ENCODE data around the gene EFCAB11. TPM values are rescaled to one million over a fixed set of nuclear protein-coding genes. Genes with fewer than 3 reads are reported as not detected.

Gene EFCAB11
- total and polyA plus RNA-seq, 2 donors (not counting 3 experiments of a cell fraction or from before 2014, with no cell fraction given), result 2.8 to 6.3 TPM

DNA sequence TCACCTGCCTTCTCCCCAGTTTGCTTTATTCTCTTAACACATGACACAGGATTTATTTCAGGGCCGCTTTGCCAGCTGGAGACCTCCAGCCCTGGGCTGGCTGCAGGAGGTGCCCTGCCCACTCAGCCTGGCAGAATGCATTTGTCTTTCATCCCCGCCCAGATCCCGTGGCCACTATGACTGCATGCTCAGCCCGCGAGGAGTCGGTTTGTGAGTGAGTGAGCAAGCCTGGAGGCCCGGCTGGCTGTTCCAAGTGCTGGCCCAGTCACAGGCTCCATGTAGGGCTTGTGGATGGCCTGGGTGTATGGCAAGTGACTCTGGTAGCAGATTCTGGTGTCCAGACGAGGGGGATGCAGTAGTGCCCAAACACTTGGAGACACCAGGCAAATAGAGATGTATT, 3.3 kb upstream of the EFCAB11 start:
- POLR2A ChIA-PET, result no interaction called here
- intact Hi-C loops (cut with micrococcal nuclease), result loop anchor here (5.0 kb wide), 2 partner anchors 105 to 185 kb away; partner anchors contain the start of gene KCNK13
- Histone ChIP-seq H3K4me3 (replicated peaks in 1 of 3; ENCODE audit: insufficient read depth in 1 of 3, low read depth in 1 of 3, low read length in 3 of 3) (no peak overlapping the region), H3K4me2 (ENCODE audit: insufficient read depth, low read length) (no peak overlapping the region), H3K9me3 (replicated peaks; ENCODE audit: control insufficient read depth, insufficient read depth, low read length) (no peaks in the 10 kb centered on the region), H3K79me2 (ENCODE audit: control insufficient read depth, insufficient read depth, low read length) (peaks cover 57% of the 10 kb centered on the region), H3K9ac (replicated peaks; ENCODE audit: extremely low read depth, insufficient read depth, low read length) (no peak overlapping the region), H4K20me1 (replicated peaks; ENCODE audit: control insufficient read depth, extremely low read depth, insufficient read depth, low read length) (no peaks in the 10 kb centered on the region), H3K9me1 (replicated peaks; ENCODE audit: control insufficient read depth, extremely low read depth, insufficient read depth, low read length) (no peaks in the 10 kb centered on the region), H3K36me3 (ENCODE audit: control insufficient read depth in 2 of 2, extremely low read depth in 1 of 2, insufficient read depth in 2 of 2, low read length in 2 of 2) (peaks cover 0 to 4% of the 10 kb centered on the region in 2 experiments), H2AFZ (ENCODE audit: low read depth, low read length) (no peak overlapping the region), H3K27ac (ENCODE audit: insufficient read depth, low read depth, low read length) (no peak overlapping the region), H3K27me3 (ENCODE audit: control insufficient read depth in 2 of 2, insufficient read depth in 2 of 2, low read length in 2 of 2) (no peaks in the 10 kb centered on the region), H3K4me1 (ENCODE audit: control insufficient read depth, extremely low read depth, insufficient read depth, low read length) (peaks cover 38% of the 10 kb centered on the region)
- DNase-seq (ENCODE audit: low read depth, low spot score), result no peak
- dilution Hi-C loops (cut with MboI; ENCODE audit: extremely low pct_ligation_motif_present, low sequenced_read_pairs), result no loop called here
- BruUV-seq (replicated peaks), result no TSS peak
- CTCF ChIA-PET, result interaction anchor here (1.5 to 8.6 kb wide), 3 partner anchors 14 to 278 kb away, joined by 6 to 93 read pairs (median 90); no protein-coding TSS in a partner anchor
- no peak for FAIRE-seq
- TF ChIP-seq, protein P1, sequence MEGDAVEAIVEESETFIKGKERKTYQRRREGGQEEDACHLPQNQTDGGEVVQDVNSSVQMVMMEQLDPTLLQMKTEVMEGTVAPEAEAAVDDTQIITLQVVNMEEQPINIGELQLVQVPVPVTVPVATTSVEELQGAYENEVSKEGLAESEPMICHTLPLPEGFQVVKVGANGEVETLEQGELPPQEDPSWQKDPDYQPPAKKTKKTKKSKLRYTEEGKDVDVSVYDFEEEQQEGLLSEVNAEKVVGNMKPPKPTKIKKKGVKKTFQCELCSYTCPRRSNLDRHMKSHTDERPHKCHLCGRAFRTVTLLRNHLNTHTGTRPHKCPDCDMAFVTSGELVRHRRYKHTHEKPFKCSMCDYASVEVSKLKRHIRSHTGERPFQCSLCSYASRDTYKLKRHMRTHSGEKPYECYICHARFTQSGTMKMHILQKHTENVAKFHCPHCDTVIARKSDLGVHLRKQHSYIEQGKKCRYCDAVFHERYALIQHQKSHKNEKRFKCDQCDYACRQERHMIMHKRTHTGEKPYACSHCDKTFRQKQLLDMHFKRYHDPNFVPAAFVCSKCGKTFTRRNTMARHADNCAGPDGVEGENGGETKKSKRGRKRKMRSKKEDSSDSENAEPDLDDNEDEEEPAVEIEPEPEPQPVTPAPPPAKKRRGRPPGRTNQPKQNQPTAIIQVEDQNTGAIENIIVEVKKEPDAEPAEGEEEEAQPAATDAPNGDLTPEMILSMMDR (IDR thresholded peaks at IDR 0.05; ENCODE audit: extremely low read depth in 1 of 2, insufficient read depth in 1 of 2, low read depth in 1 of 2, low read length in 2 of 2), result no peak
- TF ChIP-seq, protein P2, sequence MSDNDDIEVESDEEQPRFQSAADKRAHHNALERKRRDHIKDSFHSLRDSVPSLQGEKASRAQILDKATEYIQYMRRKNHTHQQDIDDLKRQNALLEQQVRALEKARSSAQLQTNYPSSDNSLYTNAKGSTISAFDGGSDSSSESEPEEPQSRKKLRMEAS (IDR thresholded peaks at IDR 0.05; ENCODE audit: insufficient read depth, insufficient read length), result no peak
- TF ChIP-seq GATA2 (IDR thresholded peaks at IDR 0.05; ENCODE audit: insufficient read depth, insufficient read length, low read depth, low read length) (no peak), JUN (IDR thresholded peaks at IDR 0.05; ENCODE audit: borderline replicate concordance, insufficient read depth, insufficient read length, low read depth) (no peak), MYC (IDR thresholded peaks at IDR 0.05; ENCODE audit: low read depth, low read length) (no peak), POLR2AphosphoS5 (IDR thresholded peaks at IDR 0.05; ENCODE audit: insufficient read depth, low read depth, low read length) (no peak), EZH2 (IDR thresholded peaks at IDR 0.05; ENCODE audit: borderline replicate concordance, low read depth, low read length, severe bottlenecking) (no peak), POLR2A (IDR thresholded peaks at IDR 0.05; ENCODE audit: low read depth, low read length) (no peak)

All from endothelial cell of umbilical vein (primary cell).